DND-41 (cell line): Measurements from ENCODE around the gene ABI2.

ENCODE experiments used
- ATAC-seq: fragments of 200-7000 bp; cut with Tn5 transposase; 3 replicates; pipeline ENCODE4 v1.9.1; 2021; ENCODE audit warnings: low read depth; ENCODE audit not compliant: insufficient read depth
- DNase-seq: peaks from one replicate; pipeline ENCODE4 v3.0.0-alpha.2; 2020
- H2AFZ ChIP-seq: 2 replicates; pipeline ENCODE4 v1.6.0; 2012; ENCODE audit warnings: low read depth, low read length
- H3K27ac ChIP-seq: 2 replicates; pipeline ENCODE4 v1.5.1; 2012; ENCODE audit warnings: low read length, inconsistent platforms
- H3K27me3 ChIP-seq: fragments of 200-600 bp; sonication (generic); 2 replicates; pipeline ENCODE4 v1.6.0; 2012; ENCODE audit warnings: low read length, mild to moderate bottlenecking, inconsistent platforms; ENCODE audit not compliant: insufficient read depth, poor library complexity
- H3K36me3 ChIP-seq: 2 replicates; pipeline ENCODE4 v1.5.1; 2012; ENCODE audit warnings: low read length, inconsistent platforms; ENCODE audit not compliant: insufficient read depth
- H3K4me1 ChIP-seq: 2 replicates; pipeline ENCODE4 v1.5.1; 2012; ENCODE audit warnings: mild to moderate bottlenecking, low read length; ENCODE audit not compliant: insufficient read depth
- H3K4me2 ChIP-seq: 2 replicates; pipeline ENCODE4 v1.6.0; 2012; ENCODE audit warnings: mild to moderate bottlenecking, moderate library complexity, low read length, inconsistent platforms; ENCODE audit not compliant: insufficient read depth
- H3K4me3 ChIP-seq, 2 experiments: fragments of 200-600 bp in 1 of 2; shearing (Covaris generic) in 1 of 2; 2 replicates each; pipeline ENCODE4 v1.5.1; 2012 to 2016; ENCODE audit warnings: inconsistent platforms in 2 of 2, low read length in 2 of 2, mild to moderate bottlenecking in 2 of 2, low read depth in 1 of 2, moderate library complexity in 1 of 2
- H3K79me2 ChIP-seq: 2 replicates; pipeline ENCODE4 v1.6.0; 2012; ENCODE audit warnings: low read length, inconsistent platforms; ENCODE audit not compliant: insufficient read depth
- H3K9ac ChIP-seq: 2 replicates; pipeline ENCODE4 v1.6.0; 2012; ENCODE audit warnings: low read depth, mild to moderate bottlenecking, inconsistent platforms, low read length, moderate library complexity
- H3K9me3 ChIP-seq: 2 replicates; pipeline ENCODE4 v1.5.1; 2012; ENCODE audit warnings: low read length, moderate library complexity, mild to moderate bottlenecking, inconsistent platforms; ENCODE audit not compliant: insufficient read depth, severe bottlenecking
- H4K20me1 ChIP-seq: 2 replicates; pipeline ENCODE4 v1.6.0; 2012; ENCODE audit warnings: low read length; ENCODE audit not compliant: insufficient read depth
- EZH2 ChIP-seq: IDR thresholded peaks from 3 replicates; pipeline ENCODE4 v1.6.1; 2012; ENCODE audit warnings: borderline replicate concordance, low read depth, mild to moderate bottlenecking, moderate library complexity, low read length, inconsistent platforms; ENCODE audit not compliant: severe bottlenecking
- TF ChIP-seq, protein P1 (sequence below): IDR thresholded peaks from 2 replicates; pipeline ENCODE4 v1.5.1; 2012; ENCODE audit warnings: borderline replicate concordance, low read length, moderate library complexity, mild to moderate bottlenecking; ENCODE audit not compliant: poor library complexity, severe bottlenecking; ENCODE audit errors: extremely low read depth

The ABI2 gene

DNA sequence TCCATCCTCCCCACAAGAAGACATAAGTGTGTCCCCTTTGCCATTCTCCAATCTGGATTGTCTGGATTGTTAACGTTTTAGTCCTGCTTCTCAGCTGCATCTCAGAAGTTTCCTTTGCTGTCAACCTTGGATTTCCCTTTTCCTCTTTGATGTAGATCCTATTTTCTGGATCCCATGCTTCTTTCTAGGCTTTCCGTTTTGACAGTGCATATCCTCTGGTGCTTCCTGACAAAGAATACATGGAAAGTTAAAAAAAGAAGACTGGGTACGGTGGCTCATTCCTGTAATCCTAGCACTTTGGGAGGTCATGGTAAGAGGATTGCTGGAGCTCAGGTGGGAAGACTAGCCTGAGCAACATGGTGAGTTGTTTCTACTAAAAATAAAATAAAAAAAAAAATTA is 26.8 kb downstream of the ABI2 start:
- Histone ChIP-seq H3K27me3 (no peaks in the 10 kb centered on the region), H3K4me3 (no peak overlapping the region), H3K9me3 (no peaks in the 10 kb centered on the region), H3K4me2 (no peak overlapping the region), H3K4me1 (no peaks in the 10 kb centered on the region), H3K79me2 (peaks cover 85% of the 10 kb centered on the region), H4K20me1 (peaks cover 8% of the 10 kb centered on the region; the same call in 1 of the 2 replicates), H3K9ac (no peak overlapping the region), H3K27ac (no peak overlapping the region), H2AFZ (no peak overlapping the region), H3K36me3 (no peaks in the 10 kb centered on the region; the same call in 1 of the 2 replicates)
- TF ChIP-seq, protein P1, sequence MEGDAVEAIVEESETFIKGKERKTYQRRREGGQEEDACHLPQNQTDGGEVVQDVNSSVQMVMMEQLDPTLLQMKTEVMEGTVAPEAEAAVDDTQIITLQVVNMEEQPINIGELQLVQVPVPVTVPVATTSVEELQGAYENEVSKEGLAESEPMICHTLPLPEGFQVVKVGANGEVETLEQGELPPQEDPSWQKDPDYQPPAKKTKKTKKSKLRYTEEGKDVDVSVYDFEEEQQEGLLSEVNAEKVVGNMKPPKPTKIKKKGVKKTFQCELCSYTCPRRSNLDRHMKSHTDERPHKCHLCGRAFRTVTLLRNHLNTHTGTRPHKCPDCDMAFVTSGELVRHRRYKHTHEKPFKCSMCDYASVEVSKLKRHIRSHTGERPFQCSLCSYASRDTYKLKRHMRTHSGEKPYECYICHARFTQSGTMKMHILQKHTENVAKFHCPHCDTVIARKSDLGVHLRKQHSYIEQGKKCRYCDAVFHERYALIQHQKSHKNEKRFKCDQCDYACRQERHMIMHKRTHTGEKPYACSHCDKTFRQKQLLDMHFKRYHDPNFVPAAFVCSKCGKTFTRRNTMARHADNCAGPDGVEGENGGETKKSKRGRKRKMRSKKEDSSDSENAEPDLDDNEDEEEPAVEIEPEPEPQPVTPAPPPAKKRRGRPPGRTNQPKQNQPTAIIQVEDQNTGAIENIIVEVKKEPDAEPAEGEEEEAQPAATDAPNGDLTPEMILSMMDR = no peak
- ATAC-seq (no peak), DNase-seq (no peak)

DNA sequence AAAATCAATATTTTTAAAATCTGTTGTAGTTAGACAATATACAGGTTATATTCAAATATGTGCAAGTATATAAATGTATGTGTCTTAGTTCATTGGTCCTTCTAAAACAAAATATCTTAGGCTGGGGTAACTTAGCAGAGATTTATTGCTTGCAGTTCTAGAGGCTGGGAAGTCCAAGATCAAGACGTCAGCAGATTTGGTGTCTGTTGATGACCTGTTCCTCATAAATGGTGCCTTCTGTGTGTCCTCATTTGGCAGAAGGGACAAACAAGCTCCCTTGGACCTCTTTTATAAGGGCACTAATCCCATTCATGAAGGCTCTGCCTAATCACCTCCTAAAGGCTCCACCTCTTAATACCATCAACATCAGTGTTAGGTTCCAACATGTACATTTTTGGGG is 31.3 kb downstream of the ABI2 start:
- DNase-seq = no peak
- H4K20me1 ChIP-seq = peaks cover 11% of the 10 kb centered on the region; the same call in 1 of the 2 replicates
- H3K36me3 ChIP-seq = no peaks in the 10 kb centered on the region; the same call in 1 of the 2 replicates
- H3K4me2 ChIP-seq = no peak overlapping the region
- H3K4me1 ChIP-seq = no peaks in the 10 kb centered on the region
- no peak overlapping the region for H3K4me3 ChIP-seq
- TF ChIP-seq EZH2 = no peak
- TF ChIP-seq, protein P1 = no peak
- no peak for ATAC-seq
- no peak overlapping the region for H2AFZ ChIP-seq
- H3K79me2 ChIP-seq = peaks cover 78% of the 10 kb centered on the region
- no peaks in the 10 kb centered on the region for H3K9me3 ChIP-seq
- no peak overlapping the region for H3K27ac ChIP-seq
- H3K27me3 ChIP-seq = no peaks in the 10 kb centered on the region
- H3K9ac ChIP-seq = no peak overlapping the region

DNA sequence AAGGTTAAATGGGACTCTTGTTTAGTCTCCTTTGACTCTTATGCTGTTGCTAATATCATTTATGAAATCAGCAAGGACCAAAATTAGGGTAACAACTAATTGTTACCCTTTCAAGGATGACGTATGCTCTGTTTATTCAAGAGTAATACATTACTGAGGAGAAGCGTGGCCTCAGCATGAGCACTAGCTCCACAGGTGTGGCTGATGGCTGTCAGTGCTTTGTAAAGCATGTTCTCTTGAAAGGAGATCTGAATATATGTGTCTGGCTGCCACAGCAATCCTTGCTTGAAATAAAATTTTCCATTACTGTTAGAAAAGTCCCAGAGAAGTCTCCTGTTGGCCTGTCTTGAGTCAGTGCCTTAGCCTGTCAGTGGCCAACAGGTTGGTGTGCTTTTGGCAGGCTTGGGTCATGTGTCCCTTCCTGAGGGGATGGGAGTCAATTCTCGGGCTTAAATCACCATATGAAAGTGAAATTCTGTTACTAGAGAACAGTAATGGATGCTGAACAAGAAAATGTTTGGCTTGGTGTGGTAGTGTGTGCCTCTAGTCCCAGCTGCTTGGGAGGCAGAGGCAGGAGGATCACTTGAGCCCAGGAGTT is 32.7 kb downstream of the ABI2 start:
- DNase-seq (no peak), ATAC-seq (peak; percentile 31; the same call in 1 of the 3 replicates)
- Histone ChIP-seq H3K27me3 (no peaks in the 10 kb centered on the region), H3K79me2 (peaks cover 79% of the 10 kb centered on the region), H3K4me1 (no peaks in the 10 kb centered on the region), H3K9ac (no peak overlapping the region), H3K27ac (no peak overlapping the region), H3K4me3 (no peak overlapping the region), H3K9me3 (no peaks in the 10 kb centered on the region), H3K36me3 (no peaks in the 10 kb centered on the region), H4K20me1 (peaks cover 13% of the 10 kb centered on the region; the same call in 1 of the 2 replicates), H3K4me2 (no peak overlapping the region), H2AFZ (no peak overlapping the region)
- no peak for TF ChIP-seq EZH2
- TF ChIP-seq, protein P1 = no peak
